HepG2 (cell line): ENCODE data around the gene SNX3. TPM values are rescaled to one million over a fixed set of nuclear protein-coding genes. Genes with fewer than 3 reads are reported as not detected.

Experiments used
- ARID4A ChIP-seq: sonication (generic); formaldehyde crosslinking; IDR thresholded peaks from 2 replicates; pipeline ENCODE4 v1.5.0; 2020; ENCODE audit warnings: mild to moderate bottlenecking, missing genetic modification reagents, borderline replicate concordance
- DNMT1 ChIP-seq: sonication (generic); formaldehyde crosslinking; IDR thresholded peaks from 2 replicates; pipeline ENCODE4 v1.5.1; 2020; ENCODE audit warnings: mild to moderate bottlenecking, missing genetic modification reagents
- HHEX ChIP-seq: IDR thresholded peaks from 2 replicates; pipeline ENCODE4 v1.6.1; 2016; ENCODE audit warnings: control low read depth
- MNT ChIP-seq: fragments of 450-650 bp; IDR thresholded peaks from 2 replicates; pipeline ENCODE4 v1.6.1; 2016
- NR2C2 ChIP-seq: sonication (generic); formaldehyde crosslinking; IDR thresholded peaks from 2 replicates; pipeline ENCODE4 v1.4.0; 2020; ENCODE audit warnings: missing genetic modification reagents, mild to moderate bottlenecking, moderate library complexity, borderline replicate concordance
- RXRB ChIP-seq: IDR thresholded peaks from 2 replicates; pipeline ENCODE4 v1.6.1; 2016; ENCODE audit warnings: borderline replicate concordance, missing genetic modification reagents, missing compliant biosample characterization
- SATB2 ChIP-seq: sonication (generic); formaldehyde crosslinking; IDR thresholded peaks from 2 replicates; pipeline ENCODE4 v1.5.0; 2020; ENCODE audit warnings: missing genetic modification reagents
- SMAD3 ChIP-seq: sonication (generic); formaldehyde crosslinking; IDR thresholded peaks from 2 replicates; pipeline ENCODE4 v1.4.0; 2020; ENCODE audit warnings: missing genetic modification reagents
- TMF1 ChIP-seq: sonication (generic); formaldehyde crosslinking; IDR thresholded peaks from 2 replicates; pipeline ENCODE4 v1.8.1; 2022; ENCODE audit warnings: low read depth, missing genetic modification reagents
- TP53 ChIP-seq: sonication (generic); formaldehyde crosslinking; conservative IDR thresholded peaks from 2 replicates; pipeline ENCODE4 v1.4.0; 2020; ENCODE audit warnings: missing genetic modification reagents
- ZFYVE20 ChIP-seq: sonication (generic); formaldehyde crosslinking; IDR thresholded peaks from 2 replicates; pipeline ENCODE4 v1.8.0; 2023; ENCODE audit warnings: low read depth, mild to moderate bottlenecking, moderate library complexity, missing genetic modification reagents, borderline replicate concordance
- ZNF121 ChIP-seq: sonication (generic); formaldehyde crosslinking; IDR thresholded peaks from 2 replicates; pipeline ENCODE4 v1.5.0; 2020; ENCODE audit warnings: mild to moderate bottlenecking, missing genetic modification reagents
- ZNF280D ChIP-seq: sonication (generic); formaldehyde crosslinking; IDR thresholded peaks from 2 replicates; pipeline ENCODE4 v1.5.1; 2020; ENCODE audit warnings: mild to moderate bottlenecking, missing genetic modification reagents
- ZNF33B ChIP-seq: sonication (generic); formaldehyde crosslinking; IDR thresholded peaks from 2 replicates; pipeline ENCODE4 v1.5.1; 2020; ENCODE audit warnings: mild to moderate bottlenecking, missing genetic modification reagents
- ZNF720 ChIP-seq: sonication (generic); formaldehyde crosslinking; IDR thresholded peaks from 2 replicates; pipeline ENCODE4 v1.4.0; 2020; ENCODE audit warnings: missing genetic modification reagents
- ZNF773 ChIP-seq: sonication (generic); formaldehyde crosslinking; IDR thresholded peaks from 2 replicates; pipeline ENCODE4 v1.4.0; 2020; ENCODE audit warnings: missing genetic modification reagents, borderline replicate concordance
- ZNF776 ChIP-seq: sonication (generic); formaldehyde crosslinking; IDR thresholded peaks from 2 replicates; pipeline ENCODE4 v1.4.0; 2020; ENCODE audit warnings: mild to moderate bottlenecking, missing genetic modification reagents
- ZSCAN22 ChIP-seq: sonication (generic); formaldehyde crosslinking; IDR thresholded peaks from 2 replicates; pipeline ENCODE4 v1.4.0; 2020; ENCODE audit warnings: mild to moderate bottlenecking, missing genetic modification reagents
- polyA plus RNA-seq, 8 experiments: library from polyadenylated mRNA; depleted of rRNA in 3 of 8; stranded (reverse) in 7 of 8; unstranded in 1 of 8; fragments of >200 nt; fragmentation: Illumina TruSeq in 4 of 8; extraction: Trizol in 4 of 8; gene quantifications; 2 replicates each; pipeline versions ENCODE4 v1.2.1 to v1.2.3, GENCODE V29; 2011 to 2016; ENCODE audit warnings: low read depth in 4 of 8, missing spikeins in 1 of 8, mixed read lengths in 1 of 8; ENCODE audit not compliant: insufficient read depth in 1 of 8
- total RNA-seq, 5 experiments: library from RNA; depleted of rRNA; stranded (reverse); fragments of >200 nt; fragmentation: Illumina TruSeq; extraction: Trizol; gene quantifications; 2 replicates each; pipeline ENCODE4 v1.2.3, GENCODE V29; 2016; ENCODE audit warnings: low read depth in 1 of 5
- TF ChIP-seq, protein P1 (sequence below): sonication (generic); formaldehyde crosslinking; IDR thresholded peaks from 2 replicates; pipeline ENCODE4 v1.4.0; 2020; ENCODE audit warnings: mild to moderate bottlenecking, missing genetic modification reagents

SNX3 gene
- total and polyA plus RNA-seq, 2 of the 13 experiments (the other 11 are each of a cell fraction or from before 2014, with no cell fraction given) = 84.9 to 226 TPM

DNA sequence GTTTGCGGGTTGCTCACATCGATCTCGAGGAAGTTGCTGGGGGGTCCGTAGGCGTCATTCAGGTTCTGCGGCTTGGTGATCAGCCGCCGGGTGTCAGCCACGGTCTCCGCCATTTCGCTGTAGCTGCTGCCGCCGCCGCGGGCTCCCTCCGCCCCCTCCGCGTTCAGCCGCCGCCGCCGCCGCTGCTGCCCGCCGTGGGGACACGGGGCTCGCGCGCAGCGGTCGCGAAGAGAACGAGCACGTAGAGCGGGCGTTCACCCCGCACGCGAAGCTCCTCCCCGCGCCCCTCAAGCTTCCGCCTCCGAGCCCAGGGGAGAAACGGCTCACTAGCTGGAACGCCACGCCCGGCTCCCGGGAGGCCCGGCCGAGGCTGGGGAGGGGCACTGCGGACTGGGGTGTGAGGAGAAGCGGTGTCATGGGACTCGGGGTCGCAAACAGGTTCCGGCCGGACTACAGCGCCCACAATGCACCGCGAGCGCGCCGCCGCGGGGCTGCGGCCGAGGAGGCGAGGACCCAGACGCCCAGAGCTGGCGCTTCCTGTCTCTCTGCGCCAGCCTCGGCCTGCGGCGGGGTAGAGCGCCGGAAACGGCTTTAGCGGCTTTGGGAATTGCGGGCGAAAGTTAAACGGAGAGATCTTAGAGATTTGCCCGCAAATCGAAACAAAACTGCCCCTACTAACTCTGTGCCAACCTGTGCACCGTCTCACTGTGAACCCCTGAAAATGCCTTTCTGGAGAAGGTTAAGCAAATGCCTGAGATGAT is at the start of gene SNX3 (continued):
- TF ChIP-seq DNMT1 (no peak), NR2C2 (CRISPR knock-in tag) (peak; percentile 91), SATB2 (CRISPR knock-in tag) (no peak), ZNF773 (CRISPR knock-in tag) (no peak; the same call in 1 of the 2 replicates), ZNF280D (no peak), ZSCAN22 (CRISPR knock-in tag) (0 out of 2 replicates have a peak, but pooled peaks have one; percentile 31), ZNF776 (CRISPR knock-in tag) (peak; percentile 80; the same call in 1 of the 2 replicates), TMF1 (CRISPR knock-in tag) (peak; percentile 92), ZNF720 (CRISPR knock-in tag) (no peak), ZNF121 (CRISPR knock-in tag) (peak; percentile 1; the same call in 1 of the 2 replicates), ZNF33B (CRISPR knock-in tag) (no peak), TP53 (no peak), SMAD3 (CRISPR knock-in tag) (peak; percentile 29; the same call in 1 of the 2 replicates), ARID4A (peak; percentile 93), RXRB (CRISPR knock-in tag) (peak; percentile 39; the same call in 1 of the 2 replicates), MNT (0 out of 2 replicates have a peak, but pooled peaks have one; percentile 12), HHEX (no peak), ZFYVE20 (no peak)
- TF ChIP-seq, protein P1, sequence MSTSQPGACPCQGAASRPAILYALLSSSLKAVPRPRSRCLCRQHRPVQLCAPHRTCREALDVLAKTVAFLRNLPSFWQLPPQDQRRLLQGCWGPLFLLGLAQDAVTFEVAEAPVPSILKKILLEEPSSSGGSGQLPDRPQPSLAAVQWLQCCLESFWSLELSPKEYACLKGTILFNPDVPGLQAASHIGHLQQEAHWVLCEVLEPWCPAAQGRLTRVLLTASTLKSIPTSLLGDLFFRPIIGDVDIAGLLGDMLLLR (CRISPR knock-in tag) = no peak
